IPS-18a (cell line): ENCODE measurements around the gene LRP8.

Experiments
- H3K27ac ChIP-seq: one replicate; pipeline ENCODE4 v1.5.1; 2013; ENCODE audit warnings: low read length
- H3K27me3 ChIP-seq: one replicate; pipeline ENCODE4 v1.6.1; 2013; ENCODE audit warnings: mild to moderate bottlenecking, low read length; ENCODE audit not compliant: control insufficient read depth, insufficient read depth
- H3K36me3 ChIP-seq: one replicate; pipeline ENCODE4 v1.6.1; 2013; ENCODE audit warnings: low read depth, low read length; ENCODE audit not compliant: control insufficient read depth
- H3K4me1 ChIP-seq: one replicate; pipeline ENCODE4 v1.6.1; 2013; ENCODE audit warnings: low read depth, low read length; ENCODE audit not compliant: control insufficient read depth
- H3K4me3 ChIP-seq: one replicate; pipeline ENCODE4 v1.5.1; 2013; ENCODE audit warnings: low read length
- H3K9ac ChIP-seq: one replicate; pipeline ENCODE4 v1.6.1; 2013; ENCODE audit warnings: mild to moderate bottlenecking, low read length, moderate library complexity
- H3K9me3 ChIP-seq: one replicate; pipeline ENCODE4 v1.6.1; 2013; ENCODE audit warnings: low read depth, low read length; ENCODE audit not compliant: control insufficient read depth

LRP8 gene

DNA sequence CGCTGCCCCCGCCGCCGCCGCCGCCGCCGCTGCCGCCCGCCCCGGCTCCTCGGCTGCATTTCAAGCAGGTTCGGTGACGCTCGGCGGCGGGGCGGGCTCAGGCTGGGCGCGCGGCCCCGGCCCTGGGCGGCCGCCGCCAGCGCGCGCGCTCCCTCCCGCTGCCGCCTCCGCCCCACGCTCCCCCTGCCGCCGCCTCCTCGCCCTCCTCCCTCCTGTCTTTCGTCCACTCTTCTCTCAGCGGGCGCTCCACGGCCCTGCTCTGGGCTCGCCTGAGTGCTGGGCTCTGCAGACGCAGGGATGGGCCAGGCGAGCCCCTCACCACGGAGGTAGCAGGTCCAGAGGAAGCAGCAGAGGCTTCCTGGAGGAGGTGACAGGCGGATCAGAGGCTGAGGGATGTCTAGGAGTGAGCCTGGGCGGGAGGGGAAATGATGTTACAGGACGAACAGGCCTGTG lies at the start of gene LRP8:
TSS of gene LRP8 (minus strand) at position 62 of the 453 bp plus-strand sequence. CDS start 158 bp downstream, outside the sequence.
- Histone ChIP-seq H3K27me3 (no peaks in the 10 kb centered on the region), H3K9me3 (no peaks in the 10 kb centered on the region), H3K36me3 (peaks cover 26% of the 10 kb centered on the region), H3K9ac (peak within 1 kb of the TSS; percentile 93), H3K27ac (peak within 1 kb of the TSS; percentile 87), H3K4me1 (peaks cover 13% of the 10 kb centered on the region), H3K4me3 (peak within 1 kb of the TSS; percentile 96)

GRCh38 chr1:53377438-53377841 lies 49.6 kb upstream of the LRP8 start:
- Histone ChIP-seq H3K9me3 (no peaks in the 10 kb centered on the region), H3K9ac (no peak overlapping the region), H3K4me1 (peaks cover 7% of the 10 kb centered on the region), H3K4me3 (no peak overlapping the region), H3K27me3 (peaks cover 4% of the 10 kb centered on the region), H3K27ac (no peak overlapping the region), H3K36me3 (no peaks in the 10 kb centered on the region)

DNA sequence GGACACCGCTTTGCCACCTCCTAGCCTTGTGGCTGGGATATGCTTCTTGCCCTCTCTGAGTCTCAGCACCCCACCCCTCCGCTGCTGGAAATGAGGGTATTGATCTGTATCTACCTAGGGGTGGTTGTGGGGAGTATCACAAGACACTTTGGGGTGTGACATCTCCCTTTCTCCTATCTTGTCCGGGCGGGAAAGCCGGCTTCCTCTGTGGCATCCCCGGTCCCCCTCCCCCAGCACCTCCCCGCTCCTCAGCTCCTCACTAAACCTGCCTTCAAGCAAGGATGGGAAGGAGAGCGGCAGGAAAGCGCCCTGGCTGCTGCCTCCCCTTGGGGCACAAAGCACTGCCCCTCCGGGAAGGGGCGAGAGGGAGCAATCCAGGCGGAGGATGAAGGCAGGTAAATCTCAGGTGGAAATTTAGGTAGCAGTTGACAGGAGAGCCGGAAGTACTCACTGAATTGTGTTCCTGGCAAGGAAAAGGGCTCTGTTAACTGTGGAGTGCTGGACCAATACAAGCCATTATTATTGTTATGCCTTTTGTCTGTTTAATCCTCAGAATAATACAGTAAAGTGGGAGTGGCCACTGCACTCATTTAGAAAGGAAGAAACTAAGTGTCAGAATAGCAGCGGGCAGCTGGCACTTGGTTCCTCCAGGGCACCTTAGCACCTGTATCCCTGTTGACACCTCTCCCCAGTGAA lies 49.0 kb upstream of the LRP8 start:
- Histone ChIP-seq H3K36me3 (no peaks in the 10 kb centered on the region), H3K27ac (no peak overlapping the region), H3K27me3 (peaks cover 4% of the 10 kb centered on the region), H3K9ac (no peak overlapping the region), H3K4me3 (no peak overlapping the region), H3K9me3 (no peaks in the 10 kb centered on the region), H3K4me1 (peaks cover 7% of the 10 kb centered on the region)

DNA sequence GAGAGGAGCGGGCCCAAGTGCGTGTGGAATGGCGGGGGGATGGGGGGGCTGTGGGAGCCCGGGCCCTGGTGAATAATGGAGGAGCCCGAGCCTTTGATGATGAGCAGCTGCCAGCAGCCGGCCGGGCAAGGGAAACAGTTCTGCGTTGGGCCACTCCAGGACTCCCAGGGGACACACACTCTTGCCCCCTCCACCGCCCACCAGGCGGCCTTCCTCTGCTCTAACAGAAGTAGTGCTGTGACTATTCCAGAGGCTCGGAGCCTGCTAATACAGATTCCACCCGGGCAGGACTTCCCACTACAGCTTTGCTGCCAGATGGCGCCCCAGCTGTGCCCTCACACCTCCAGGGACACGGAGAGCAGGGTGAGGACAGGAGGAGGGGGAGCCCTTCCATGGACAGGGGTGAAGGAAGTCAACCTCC lies 48.2 kb upstream of the LRP8 start:
- Histone ChIP-seq H3K9ac (no peak overlapping the region), H3K4me3 (no peak overlapping the region), H3K27me3 (peaks cover 4% of the 10 kb centered on the region), H3K9me3 (no peaks in the 10 kb centered on the region), H3K4me1 (peaks cover 8% of the 10 kb centered on the region), H3K27ac (no peak overlapping the region), H3K36me3 (no peaks in the 10 kb centered on the region)

GRCh38 chr1:53375440-53375839 lies 47.6 kb upstream of the LRP8 start:
- no peaks in the 10 kb centered on the region for H3K9me3 ChIP-seq
- H3K4me1 ChIP-seq: peaks cover 14% of the 10 kb centered on the region
- peaks cover 4% of the 10 kb centered on the region for H3K27me3 ChIP-seq
- no peak overlapping the region for H3K27ac ChIP-seq
- no peaks in the 10 kb centered on the region for H3K36me3 ChIP-seq
- H3K4me3 ChIP-seq: no peak overlapping the region
- H3K9ac ChIP-seq: no peak overlapping the region

GRCh38 chr1:53373246-53373645 lies 45.4 kb upstream of the LRP8 start:
- no peak overlapping the region for H3K9ac ChIP-seq
- H3K9me3 ChIP-seq: no peaks in the 10 kb centered on the region
- peaks cover 14% of the 10 kb centered on the region for H3K4me1 ChIP-seq
- no peak overlapping the region for H3K4me3 ChIP-seq
- H3K36me3 ChIP-seq: no peaks in the 10 kb centered on the region
- H3K27ac ChIP-seq: no peak overlapping the region
- peaks cover 4% of the 10 kb centered on the region for H3K27me3 ChIP-seq

GRCh38 chr1:53372501-53372951 lies 44.7 kb upstream of the LRP8 start:
- H3K9ac ChIP-seq: no peak overlapping the region
- H3K4me3 ChIP-seq: no peak overlapping the region
- H3K36me3 ChIP-seq: no peaks in the 10 kb centered on the region
- no peaks in the 10 kb centered on the region for H3K9me3 ChIP-seq
- H3K4me1 ChIP-seq: peaks cover 14% of the 10 kb centered on the region
- H3K27ac ChIP-seq: no peak overlapping the region
- H3K27me3 ChIP-seq: peaks cover 4% of the 10 kb centered on the region

- Histone ChIP-seq H3K27me3 (no peaks in the 10 kb centered on the region), H3K27ac (no peak overlapping the region), H3K4me1 (peaks cover 10% of the 10 kb centered on the region), H3K36me3 (no peaks in the 10 kb centered on the region), H3K4me3 (no peak overlapping the region), H3K9ac (no peak overlapping the region), H3K9me3 (no peaks in the 10 kb centered on the region)
Observed at GRCh38 chr1:53371851-53372250, 44.0 kb upstream of the LRP8 start.

DNA sequence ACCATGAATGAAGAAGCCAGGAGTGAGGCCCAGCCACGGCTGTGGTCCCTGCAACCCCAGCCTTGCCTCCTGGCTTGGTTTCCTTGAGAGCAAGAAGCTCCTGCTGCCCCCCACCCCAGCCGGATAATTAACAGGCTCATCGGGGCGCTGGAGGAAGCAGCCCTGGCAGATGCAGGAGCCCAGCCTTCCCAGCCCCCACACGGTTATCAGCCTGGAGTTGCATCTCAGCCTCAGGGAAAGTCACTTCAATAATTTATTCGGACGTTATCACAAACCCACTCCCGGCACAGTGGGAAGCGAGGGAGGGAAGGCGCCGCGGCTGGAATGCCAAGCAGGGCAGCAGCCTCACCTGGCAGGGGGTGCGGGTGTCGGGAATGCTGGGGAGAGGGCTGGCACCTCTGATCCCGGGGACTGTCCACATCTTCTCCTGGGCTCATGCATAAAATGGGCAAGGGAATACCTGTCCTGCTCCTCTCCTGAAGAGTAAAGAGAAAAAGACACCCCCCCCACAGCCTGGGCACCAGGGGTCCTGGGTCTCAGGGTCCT lies 43.3 kb upstream of the LRP8 start:
- Histone ChIP-seq H3K36me3 (no peaks in the 10 kb centered on the region), H3K27ac (no peak overlapping the region), H3K27me3 (no peaks in the 10 kb centered on the region), H3K4me3 (no peak overlapping the region), H3K9me3 (no peaks in the 10 kb centered on the region), H3K9ac (no peak overlapping the region), H3K4me1 (peaks cover 10% of the 10 kb centered on the region)

DNA sequence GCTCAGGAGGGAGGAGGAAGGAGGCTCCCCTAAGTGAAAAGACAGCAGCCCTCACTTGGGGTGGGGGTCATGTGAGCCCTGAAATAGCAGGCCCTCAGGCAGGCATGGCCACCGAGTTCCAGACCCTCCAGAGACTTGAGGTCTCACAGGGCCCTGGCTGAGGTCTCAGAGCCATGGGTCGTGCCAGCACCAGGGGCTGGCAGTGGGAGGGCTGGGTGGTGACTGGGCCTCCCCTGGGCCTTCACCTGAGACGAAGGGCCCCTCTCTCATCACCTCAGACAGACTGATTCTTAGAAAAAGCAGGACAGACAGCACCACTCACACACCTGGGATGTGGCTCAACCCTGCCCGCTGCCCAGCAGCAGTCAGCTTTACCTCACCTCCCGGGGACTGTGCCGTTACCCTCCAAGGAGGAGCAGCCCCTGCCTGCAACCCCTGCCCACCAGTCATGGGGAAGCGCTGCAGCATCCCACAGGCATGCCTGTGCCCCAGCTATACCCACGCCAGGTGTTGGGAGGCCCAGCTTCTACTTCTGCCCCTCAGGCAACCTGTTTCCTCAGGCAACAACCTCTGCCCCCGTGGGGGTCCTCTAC lies 42.6 kb upstream of the LRP8 start:
- H3K4me1 ChIP-seq: peaks cover 7% of the 10 kb centered on the region
- H3K27ac ChIP-seq: no peak overlapping the region
- H3K27me3 ChIP-seq: no peaks in the 10 kb centered on the region
- no peak overlapping the region for H3K9ac ChIP-seq
- no peak overlapping the region for H3K4me3 ChIP-seq
- no peaks in the 10 kb centered on the region for H3K36me3 ChIP-seq
- H3K9me3 ChIP-seq: no peaks in the 10 kb centered on the region

DNA sequence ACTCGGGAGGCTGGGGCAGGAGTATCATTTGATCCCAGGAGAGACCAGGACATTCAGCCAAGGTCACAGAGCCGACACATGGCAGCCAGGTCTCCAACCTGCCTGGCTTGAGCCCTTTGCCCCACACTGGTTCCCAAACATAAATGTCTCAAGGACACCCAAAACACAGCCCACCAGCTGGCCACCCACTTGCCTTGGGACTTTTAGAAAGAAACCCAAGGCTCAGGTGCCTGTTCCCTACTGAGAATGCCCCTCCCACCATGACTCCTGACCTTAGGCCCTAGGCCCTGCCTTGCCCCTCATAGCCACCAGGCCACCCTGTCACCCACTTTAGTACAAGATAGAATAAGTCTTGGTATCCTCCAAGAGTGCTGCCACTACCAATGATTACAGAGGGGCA lies 41.9 kb upstream of the LRP8 start:
- Histone ChIP-seq H3K9me3 (no peaks in the 10 kb centered on the region), H3K9ac (no peak overlapping the region), H3K4me1 (peaks cover 7% of the 10 kb centered on the region), H3K36me3 (no peaks in the 10 kb centered on the region), H3K4me3 (no peak overlapping the region), H3K27me3 (no peaks in the 10 kb centered on the region), H3K27ac (no peak overlapping the region)
